Measurements from ENCODE around the gene URGCP. TPM values are rescaled to one million over a fixed set of nuclear protein-coding genes. Genes with fewer than 3 reads are reported as not detected.

The URGCP gene
- total RNA-seq, 1 experiment from 2014 or later, result 28.0 TPM

GRCh38 chr7:43878867-43879266 is 27.5 kb downstream of the URGCP start:
- Histone ChIP-seq H3K27me3 (ENCODE audit: insufficient read depth, low read length) (no peaks in the 10 kb centered on the region), H3K4me2 (ENCODE audit: low read length) (no peak overlapping the region), H3K79me2 (ENCODE audit: insufficient read depth, low read length) (0 out of 2 replicates have a peak, but pooled peaks cover 2% of the 10 kb centered on the region), H3K9ac (ENCODE audit: low read length) (no peak overlapping the region), H3K4me1 (ENCODE audit: control insufficient read depth in 1 of 2, insufficient read depth in 2 of 2, low read length in 2 of 2) (peaks cover 0 to 3% of the 10 kb centered on the region in 2 experiments; a peak in 2 of 4 replicates), H2AFZ (ENCODE audit: low read depth, low read length, poor library complexity, severe bottlenecking) (no peak overlapping the region), H3K9me3 (ENCODE audit: control insufficient read depth in 1 of 2, insufficient read depth in 1 of 2, low read depth in 1 of 2, low read length in 2 of 2) (no peaks in the 10 kb centered on the region), H4K20me1 (ENCODE audit: insufficient read depth) (no peaks in the 10 kb centered on the region), H3K4me3 (replicated peaks in 1 of 2; ENCODE audit: low read depth in 1 of 2, low read length in 2 of 2) (no peak overlapping the region), H3K27ac (ENCODE audit: low read depth, low read length) (no peak overlapping the region), H3K36me3 (ENCODE audit: control insufficient read depth in 1 of 2, insufficient read depth in 2 of 2, low read length in 2 of 2) (peaks cover 25 to 36% of the 10 kb centered on the region in 2 experiments), H3K9me2 (ENCODE audit: insufficient read depth) (no peaks in the 10 kb centered on the region)
- ChIA-PET RAD21 (ENCODE audit: low non-redundant PET in 1 of 2, low total read pairs in 2 of 2, uncharacterized antibody in 2 of 2, unreplicated experiment in 2 of 2) (no interaction called here), CTCF (no interaction called here), POLR2A (interaction anchor here (1.2 kb wide), 1 partner anchor 9 kb away, joined by 3 read pairs; the partner anchor contains the start of gene MRPS24)
- intact Hi-C loops (cut with micrococcal nuclease), result no loop called here
- no peak for TF ChIP-seq EZH2phosphoT487 (IDR thresholded peaks at IDR 0.05; ENCODE audit: borderline replicate concordance)
- no peak for TF ChIP-seq ELF1 (IDR thresholded peaks at IDR 0.05; ENCODE audit: borderline replicate concordance, low read depth)
- TF ChIP-seq CTCF (IDR thresholded peaks at IDR 0.05 in 2 of 3, conservative IDR thresholded peaks at IDR 0.05 in 1 of 3; ENCODE audit: borderline replicate concordance in 1 of 3, insufficient read depth in 1 of 3, low read depth in 2 of 3, low read length in 2 of 3), result no peak
- TF ChIP-seq CEBPB (IDR thresholded peaks at IDR 0.05; ENCODE audit: low read depth), result no peak
- TF ChIP-seq FOSL1 (IDR thresholded peaks at IDR 0.05; ENCODE audit: low read depth), result no peak
- TF ChIP-seq SIN3A (IDR thresholded peaks at IDR 0.05; ENCODE audit: low read depth), result no peak
- TF ChIP-seq, protein P1, sequence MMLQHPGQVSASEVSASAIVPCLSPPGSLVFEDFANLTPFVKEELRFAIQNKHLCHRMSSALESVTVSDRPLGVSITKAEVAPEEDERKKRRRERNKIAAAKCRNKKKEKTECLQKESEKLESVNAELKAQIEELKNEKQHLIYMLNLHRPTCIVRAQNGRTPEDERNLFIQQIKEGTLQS (IDR thresholded peaks at IDR 0.05), result no peak
- no peak for TF ChIP-seq ZFX (IDR thresholded peaks at IDR 0.05)
- TF ChIP-seq, protein P2, sequence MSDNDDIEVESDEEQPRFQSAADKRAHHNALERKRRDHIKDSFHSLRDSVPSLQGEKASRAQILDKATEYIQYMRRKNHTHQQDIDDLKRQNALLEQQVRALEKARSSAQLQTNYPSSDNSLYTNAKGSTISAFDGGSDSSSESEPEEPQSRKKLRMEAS (IDR thresholded peaks at IDR 0.05), result no peak
- TF ChIP-seq ZNF274 (IDR thresholded peaks at IDR 0.05; ENCODE audit: low read depth, low read length), result no peak
- TF ChIP-seq EGR1 (IDR thresholded peaks at IDR 0.05; ENCODE audit: low read depth), result no peak
- no peak for TF ChIP-seq YY1 (IDR thresholded peaks at IDR 0.05; ENCODE audit: extremely low read depth, insufficient replicate concordance, low read depth, low read length)
- TF ChIP-seq EZH2 (IDR thresholded peaks at IDR 0.05), result no peak
- no peak for TF ChIP-seq ZBTB33 (IDR thresholded peaks at IDR 0.05; ENCODE audit: extremely low read depth, insufficient replicate concordance, low read length)
- TF ChIP-seq CBX3 (IDR thresholded peaks at IDR 0.05; ENCODE audit: low read depth), result no peak
- no peak for TF ChIP-seq REST (IDR thresholded peaks at IDR 0.05; ENCODE audit: low read depth)
- no peak for TF ChIP-seq RAD21 (IDR thresholded peaks at IDR 0.05; ENCODE audit: low read depth)
- no peak for TF ChIP-seq JUND (IDR thresholded peaks at IDR 0.05)
- no peak for TF ChIP-seq SP1 (IDR thresholded peaks at IDR 0.05; ENCODE audit: low read depth)
- no peak for TF ChIP-seq TCF7L2 (IDR thresholded peaks at IDR 0.05; ENCODE audit: borderline replicate concordance, extremely low read depth, insufficient read depth, insufficient read length)
- DNase-seq (ENCODE audit: low read depth, low spot score) (no peak), ATAC-seq (no peak)
- no TSS peak for BruUV-seq (replicated peaks)

Measured in HCT116 (cell line).